K562 (cell line): Measurements from ENCODE around the gene MATCAP1. TPM values are rescaled to one million over a fixed set of nuclear protein-coding genes. Genes with fewer than 3 reads are reported as not detected.

Source experiments
- ATF7 ChIP-seq: fragments of 450-650 bp; IDR thresholded peaks from 2 replicates; pipeline ENCODE4 v1.7.1; 2014; ENCODE audit warnings: mild to moderate bottlenecking, moderate library complexity
- CBX5 ChIP-seq: IDR thresholded peaks from 2 replicates; pipeline ENCODE4 v1.6.1; 2014; ENCODE audit warnings: low read depth, borderline replicate concordance
- NBN ChIP-seq: fragments of 450-650 bp; IDR thresholded peaks from 2 replicates; pipeline ENCODE4 v1.6.1; 2016; ENCODE audit warnings: low read depth, mild to moderate bottlenecking
- NFRKB ChIP-seq: fragments of 450-650 bp; IDR thresholded peaks from 2 replicates; pipeline ENCODE4 v1.6.1; 2016; ENCODE audit warnings: low read depth
- RB1 ChIP-seq: fragments of 450-650 bp; IDR thresholded peaks from 2 replicates; pipeline ENCODE4 v1.6.1; 2017; ENCODE audit warnings: low read depth, mild to moderate bottlenecking
- SMC3 ChIP-seq: conservative IDR thresholded peaks from 2 replicates; pipeline ENCODE4 v1.6.1; 2011; ENCODE audit warnings: low read depth, low read length, improper control_type of control experiment; ENCODE audit not compliant: insufficient read depth
- TEAD4 ChIP-seq, 2 experiments: sonication (generic) in 1 of 2; formaldehyde crosslinking in 1 of 2; IDR thresholded peaks; 2 replicates each; pipeline versions ENCODE4 v1.6.1 to v1.8.0; 2012 to 2022; ENCODE audit warnings: borderline replicate concordance in 1 of 2, inconsistent platforms in 1 of 2, low read length in 1 of 2, mild to moderate bottlenecking in 1 of 2, missing genetic modification reagents in 1 of 2
- U2AF2 ChIP-seq: fragments of 200-400 bp; formaldehyde crosslinking; optimal IDR thresholded peaks from 2 replicates; pipeline ENCODE3; 2017; ENCODE audit warnings: low read depth, mild to moderate bottlenecking, low read length
- WHSC1 ChIP-seq: IDR thresholded peaks from one replicate; pipeline ENCODE4 v1.6.1; 2012; ENCODE audit warnings: low read length, control low read depth, inconsistent platforms
- ZNF384 ChIP-seq: IDR thresholded peaks from 2 replicates; pipeline ENCODE4 v1.6.1; 2012; ENCODE audit warnings: low read depth, low read length, improper control_type of control experiment
- ZNF584 ChIP-seq: fragments of 200-800 bp; sonication (Bioruptor generic); IDR thresholded peaks from 2 replicates; pipeline ENCODE4 v1.6.1; 2016; ENCODE audit warnings: low read depth, mild to moderate bottlenecking, missing genetic modification characterization, missing compliant biosample characterization
- ZNF696 ChIP-seq: fragments of 250-450 bp; sonication (Bioruptor Pico); conservative IDR thresholded peaks from 2 replicates; pipeline ENCODE4 v1.4.0; 2020; ENCODE audit warnings: mild to moderate bottlenecking, moderate library complexity
- polyA plus RNA-seq, 8 experiments: library from polyadenylated mRNA; depleted of rRNA in 4 of 8; stranded (reverse) in 5 of 8; unstranded in 3 of 8; fragments of >200 nt; fragmentation: Nextera tagmentation in 2 of 8; fragmentation: Illumina TruSeq in 1 of 8; extraction: Ambion mirVana in 2 of 8; extraction: Trizol in 1 of 8; gene quantifications; 2 replicates each; pipeline versions ENCODE4 v1.2.1 to v1.2.3, GENCODE V29; 2011 to 2014; ENCODE audit warnings: inconsistent platforms in 1 of 8, missing spikeins in 1 of 8
- total RNA-seq, 7 experiments: library from RNA; depleted of rRNA in 6 of 7; stranded (reverse); fragments of >200 nt in 6 of 7; fragmentation: Illumina TruSeq in 2 of 7; extraction: Trizol in 2 of 7; gene quantifications; 2 replicates each; pipeline versions ENCODE4 v1.2.1 to v1.2.3, GENCODE V29; 2011 to 2021; ENCODE audit warnings: low replicate concordance in 1 of 7
- TF ChIP-seq, protein P1 (sequence below): fragments of 450-650 bp; IDR thresholded peaks from 2 replicates; pipeline ENCODE4 v1.6.1; 2016; ENCODE audit warnings: low read depth
- TF ChIP-seq, protein P2 (sequence below), 2 experiments: fragments of 450-650 bp; IDR thresholded peaks; 2 replicates each; pipeline ENCODE4 v1.6.1; 2018; ENCODE audit warnings: mild to moderate bottlenecking in 2 of 2, low read depth in 1 of 2; ENCODE audit not compliant: partially characterized antibody in 2 of 2
- TF ChIP-seq, protein P3 (sequence below): fragments of 450-650 bp; IDR thresholded peaks from one replicate; pipeline ENCODE4 v1.6.1; 2018; ENCODE audit warnings: mild to moderate bottlenecking, moderate library complexity; ENCODE audit not compliant: partially characterized antibody

Gene MATCAP1
- total and polyA plus RNA-seq, 9 of the 15 experiments (the other 6 are each of a cell fraction or from before 2014, with no cell fraction given), result 3.4 to 20.5 (median 10.3) TPM

DNA sequence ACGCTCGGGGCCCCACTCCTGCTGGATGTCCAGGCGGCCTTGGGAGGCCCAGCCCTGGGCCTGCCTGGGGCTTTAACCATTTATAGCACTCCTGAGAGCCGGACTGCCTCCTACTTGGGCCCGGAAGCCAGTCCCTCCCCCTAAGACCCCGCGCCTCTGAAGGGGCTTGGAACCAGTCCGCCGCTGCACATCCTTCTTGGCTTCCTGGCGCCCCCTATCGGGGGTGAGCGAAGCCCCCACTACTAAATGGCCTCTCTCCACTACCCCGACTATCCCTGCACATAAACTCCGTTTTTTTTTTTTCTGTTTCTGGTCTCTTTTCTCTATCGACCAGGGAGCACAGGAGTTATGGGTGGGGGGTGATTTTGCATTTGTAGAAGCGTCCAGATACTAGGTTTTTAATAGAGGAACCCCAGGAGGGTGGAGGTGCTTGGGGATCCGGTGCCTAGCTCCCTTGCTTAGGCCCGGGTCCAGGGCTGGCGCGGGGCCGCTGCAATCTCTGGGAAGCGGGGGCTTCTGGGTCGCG lies 14.1 kb downstream of the MATCAP1 start (continued):
- TF ChIP-seq ZNF584 (CRISPR knock-in tag) (0 out of 2 replicates have a peak, but pooled peaks have one; percentile 7), WHSC1 (no peak), NBN (no peak), ZNF384 (peak; percentile 59; the same call in 1 of the 2 replicates), RB1 (0 out of 2 replicates have a peak, but pooled peaks have one; percentile 29), U2AF2 (no peak), ATF7 (no peak), TEAD4 (IDR thresholded peaks at IDR 0.05; ENCODE audit: low read length) (no peak), TEAD4 (CRISPR knock-in tag; IDR thresholded peaks at IDR 0.05; ENCODE audit: borderline replicate concordance) (no peak), ZNF696 (no peak), SMC3 (peak; percentile 20; the same call in 1 of the 2 replicates), NFRKB (peak; percentile 34; the same call in 1 of the 2 replicates), CBX5 (no peak)
- TF ChIP-seq, protein P1, sequence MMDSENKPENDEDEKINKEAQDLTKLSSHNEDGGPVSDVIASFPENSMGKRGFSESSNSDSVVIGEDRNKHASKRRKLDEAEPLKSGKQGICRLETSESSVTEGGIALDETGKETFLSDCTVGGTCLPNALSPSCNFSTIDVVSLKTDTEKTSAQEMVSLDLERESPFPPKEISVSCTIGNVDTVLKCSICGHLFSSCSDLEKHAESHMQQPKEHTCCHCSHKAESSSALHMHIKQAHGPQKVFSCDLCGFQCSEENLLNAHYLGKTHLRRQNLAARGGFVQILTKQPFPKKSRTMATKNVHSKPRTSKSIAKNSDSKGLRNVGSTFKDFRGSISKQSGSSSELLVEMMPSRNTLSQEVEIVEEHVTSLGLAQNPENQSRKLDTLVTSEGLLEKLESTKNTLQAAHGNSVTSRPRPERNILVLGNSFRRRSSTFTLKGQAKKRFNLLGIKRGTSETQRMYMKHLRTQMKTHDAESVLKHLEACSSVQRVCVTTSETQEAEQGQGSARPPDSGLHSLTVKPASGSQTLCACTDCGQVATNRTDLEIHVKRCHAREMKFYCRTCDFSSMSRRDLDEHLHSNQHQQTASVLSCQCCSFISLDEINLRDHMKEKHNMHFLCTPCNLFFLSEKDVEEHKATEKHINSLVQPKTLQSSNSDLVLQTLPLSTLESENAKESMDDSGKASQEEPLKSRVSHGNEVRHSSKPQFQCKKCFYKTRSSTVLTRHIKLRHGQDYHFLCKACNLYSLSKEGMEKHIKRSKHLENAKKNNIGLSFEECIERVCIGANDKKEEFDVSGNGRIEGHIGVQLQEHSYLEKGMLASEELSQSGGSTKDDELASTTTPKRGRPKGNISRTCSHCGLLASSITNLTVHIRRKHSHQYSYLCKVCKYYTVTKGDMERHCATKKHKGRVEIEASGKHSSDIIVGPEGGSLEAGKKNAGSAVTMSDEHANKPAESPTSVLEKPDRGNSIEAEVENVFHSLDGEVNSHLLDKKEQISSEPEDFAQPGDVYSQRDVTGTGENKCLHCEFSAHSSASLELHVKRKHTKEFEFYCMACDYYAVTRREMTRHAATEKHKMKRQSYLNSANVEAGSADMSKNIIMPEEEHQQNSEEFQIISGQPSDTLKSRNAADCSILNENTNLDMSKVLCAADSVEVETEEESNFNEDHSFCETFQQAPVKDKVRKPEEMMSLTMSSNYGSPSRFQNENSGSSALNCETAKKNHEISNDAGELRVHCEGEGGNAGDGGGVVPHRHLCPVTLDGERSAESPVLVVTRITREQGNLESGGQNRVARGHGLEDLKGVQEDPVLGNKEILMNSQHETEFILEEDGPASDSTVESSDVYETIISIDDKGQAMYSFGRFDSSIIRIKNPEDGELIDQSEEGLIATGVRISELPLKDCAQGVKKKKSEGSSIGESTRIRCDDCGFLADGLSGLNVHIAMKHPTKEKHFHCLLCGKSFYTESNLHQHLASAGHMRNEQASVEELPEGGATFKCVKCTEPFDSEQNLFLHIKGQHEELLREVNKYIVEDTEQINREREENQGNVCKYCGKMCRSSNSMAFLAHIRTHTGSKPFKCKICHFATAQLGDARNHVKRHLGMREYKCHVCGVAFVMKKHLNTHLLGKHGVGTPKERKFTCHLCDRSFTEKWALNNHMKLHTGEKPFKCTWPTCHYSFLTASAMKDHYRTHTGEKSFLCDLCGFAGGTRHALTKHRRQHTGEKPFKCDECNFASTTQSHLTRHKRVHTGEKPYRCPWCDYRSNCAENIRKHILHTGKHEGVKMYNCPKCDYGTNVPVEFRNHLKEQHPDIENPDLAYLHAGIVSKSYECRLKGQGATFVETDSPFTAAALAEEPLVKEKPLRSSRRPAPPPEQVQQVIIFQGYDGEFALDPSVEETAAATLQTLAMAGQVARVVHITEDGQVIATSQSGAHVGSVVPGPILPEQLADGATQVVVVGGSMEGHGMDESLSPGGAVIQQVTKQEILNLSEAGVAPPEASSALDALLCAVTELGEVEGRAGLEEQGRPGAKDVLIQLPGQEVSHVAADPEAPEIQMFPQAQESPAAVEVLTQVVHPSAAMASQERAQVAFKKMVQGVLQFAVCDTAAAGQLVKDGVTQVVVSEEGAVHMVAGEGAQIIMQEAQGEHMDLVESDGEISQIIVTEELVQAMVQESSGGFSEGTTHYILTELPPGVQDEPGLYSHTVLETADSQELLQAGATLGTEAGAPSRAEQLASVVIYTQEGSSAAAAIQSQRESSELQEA, result no peak
- TF ChIP-seq, protein P2, sequence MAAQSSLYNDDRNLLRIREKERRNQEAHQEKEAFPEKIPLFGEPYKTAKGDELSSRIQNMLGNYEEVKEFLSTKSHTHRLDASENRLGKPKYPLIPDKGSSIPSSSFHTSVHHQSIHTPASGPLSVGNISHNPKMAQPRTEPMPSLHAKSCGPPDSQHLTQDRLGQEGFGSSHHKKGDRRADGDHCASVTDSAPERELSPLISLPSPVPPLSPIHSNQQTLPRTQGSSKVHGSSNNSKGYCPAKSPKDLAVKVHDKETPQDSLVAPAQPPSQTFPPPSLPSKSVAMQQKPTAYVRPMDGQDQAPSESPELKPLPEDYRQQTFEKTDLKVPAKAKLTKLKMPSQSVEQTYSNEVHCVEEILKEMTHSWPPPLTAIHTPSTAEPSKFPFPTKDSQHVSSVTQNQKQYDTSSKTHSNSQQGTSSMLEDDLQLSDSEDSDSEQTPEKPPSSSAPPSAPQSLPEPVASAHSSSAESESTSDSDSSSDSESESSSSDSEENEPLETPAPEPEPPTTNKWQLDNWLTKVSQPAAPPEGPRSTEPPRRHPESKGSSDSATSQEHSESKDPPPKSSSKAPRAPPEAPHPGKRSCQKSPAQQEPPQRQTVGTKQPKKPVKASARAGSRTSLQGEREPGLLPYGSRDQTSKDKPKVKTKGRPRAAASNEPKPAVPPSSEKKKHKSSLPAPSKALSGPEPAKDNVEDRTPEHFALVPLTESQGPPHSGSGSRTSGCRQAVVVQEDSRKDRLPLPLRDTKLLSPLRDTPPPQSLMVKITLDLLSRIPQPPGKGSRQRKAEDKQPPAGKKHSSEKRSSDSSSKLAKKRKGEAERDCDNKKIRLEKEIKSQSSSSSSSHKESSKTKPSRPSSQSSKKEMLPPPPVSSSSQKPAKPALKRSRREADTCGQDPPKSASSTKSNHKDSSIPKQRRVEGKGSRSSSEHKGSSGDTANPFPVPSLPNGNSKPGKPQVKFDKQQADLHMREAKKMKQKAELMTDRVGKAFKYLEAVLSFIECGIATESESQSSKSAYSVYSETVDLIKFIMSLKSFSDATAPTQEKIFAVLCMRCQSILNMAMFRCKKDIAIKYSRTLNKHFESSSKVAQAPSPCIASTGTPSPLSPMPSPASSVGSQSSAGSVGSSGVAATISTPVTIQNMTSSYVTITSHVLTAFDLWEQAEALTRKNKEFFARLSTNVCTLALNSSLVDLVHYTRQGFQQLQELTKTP (IDR thresholded peaks at IDR 0.05; ENCODE audit: low read depth in 1 of 2, partially characterized antibody in 2 of 2), result peak in 1 of 2 experiments; percentile 27
- TF ChIP-seq, protein P3, sequence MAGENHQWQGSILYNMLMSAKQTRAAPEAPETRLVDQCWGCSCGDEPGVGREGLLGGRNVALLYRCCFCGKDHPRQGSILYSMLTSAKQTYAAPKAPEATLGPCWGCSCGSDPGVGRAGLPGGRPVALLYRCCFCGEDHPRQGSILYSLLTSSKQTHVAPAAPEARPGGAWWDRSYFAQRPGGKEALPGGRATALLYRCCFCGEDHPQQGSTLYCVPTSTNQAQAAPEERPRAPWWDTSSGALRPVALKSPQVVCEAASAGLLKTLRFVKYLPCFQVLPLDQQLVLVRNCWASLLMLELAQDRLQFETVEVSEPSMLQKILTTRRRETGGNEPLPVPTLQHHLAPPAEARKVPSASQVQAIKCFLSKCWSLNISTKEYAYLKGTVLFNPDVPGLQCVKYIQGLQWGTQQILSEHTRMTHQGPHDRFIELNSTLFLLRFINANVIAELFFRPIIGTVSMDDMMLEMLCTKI, result no peak
